Occipital lobe (tissue), 2 donors: ENCODE data around the gene ANAPC4. TPM values are rescaled to one million over a fixed set of nuclear protein-coding genes. Genes with fewer than 3 reads are reported as not detected.

Experiments used
- DNase-seq: peaks from one replicate; lab custom pipeline; 2025; lab: John Stamatoyannopoulos, UW
- total RNA-seq: library from RNA; depleted of rRNA; stranded (reverse); fragments of >200 nt; gene quantifications from one replicate; pipeline ENCODE4 v1.2.3, GENCODE V29; 2014

Gene ANAPC4
- total RNA-seq, 1 donor from 2014 or later = 52.7 TPM

GRCh38 chr4:25433966-25434827 lies 57.1 kb downstream of the ANAPC4 start:
- DNase-seq = no peak

- no peak for DNase-seq
These were observed 60.9 kb downstream of the ANAPC4 start for GRCh38 chr4:25437926-25438325.

- peak; percentile 29 for DNase-seq
These were observed 62.9 kb downstream of the ANAPC4 start for GRCh38 chr4:25439918-25440477.

- DNase-seq = no peak
These were observed 63.5 kb downstream of the ANAPC4 start for GRCh38 chr4:25440478-25441030.

GRCh38 chr4:25441519-25442117 lies 64.6 kb downstream of the ANAPC4 start:
- DNase-seq = no peak

- DNase-seq = no peak
These were observed 65.8 kb downstream of the ANAPC4 start for GRCh38 chr4:25442863-25443307.

- no peak for DNase-seq
These were observed 66.8 kb downstream of the ANAPC4 start for GRCh38 chr4:25443851-25444250.

GRCh38 chr4:25446611-25447010 lies 69.5 kb downstream of the ANAPC4 start:
- DNase-seq = no peak

GRCh38 chr4:25448379-25449109 lies 71.5 kb downstream of the ANAPC4 start:
- DNase-seq = no peak

GRCh38 chr4:25449270-25449669 lies 72.2 kb downstream of the ANAPC4 start:
- DNase-seq = no peak

- no peak for DNase-seq
These were observed 72.6 kb downstream of the ANAPC4 start for GRCh38 chr4:25449688-25450087.

GRCh38 chr4:25450491-25450901 lies 73.4 kb downstream of the ANAPC4 start:
- no peak for DNase-seq

- DNase-seq = no peak
These were observed 74.6 kb downstream of the ANAPC4 start for GRCh38 chr4:25451676-25452075.

GRCh38 chr4:25452081-25452480 lies 75.0 kb downstream of the ANAPC4 start:
- no peak for DNase-seq

- DNase-seq = no peak
These were observed 77.4 kb downstream of the ANAPC4 start for GRCh38 chr4:25454476-25454875.

- DNase-seq = no peak
These were observed 80.1 kb downstream of the ANAPC4 start for GRCh38 chr4:25457053-25457715.

GRCh38 chr4:25466966-25467697 lies 90.1 kb downstream of the ANAPC4 start:
- no peak for DNase-seq

GRCh38 chr4:25467843-25468242 lies 90.8 kb downstream of the ANAPC4 start:
- no peak for DNase-seq
